NCI-H1417 (cell line): ENCODE data around the gene CD8A.
"Not testable (repeated sequence)": the region's sequence is repeated elsewhere in the genome, so short reads cannot be mapped to it uniquely, and the experiment has no call there.

ENCODE experiments used
- DNase-seq, 3 experiments: peaks; one replicate each; lab custom pipeline; 2025; lab: John Stamatoyannopoulos, UW

CD8A gene

GRCh38 chr2:86776532-86776931 is 14.2 kb downstream of the CD8A start:
- no peak for DNase-seq

GRCh38 chr2:86775338-86775737 is 15.4 kb downstream of the CD8A start:
- DNase-seq, result no peak

GRCh38 chr2:86774862-86775261 is 15.9 kb downstream of the CD8A start:
- DNase-seq, result no peak

GRCh38 chr2:86772611-86773010 is 18.1 kb downstream of the CD8A start:
- DNase-seq, result no peak

- no peak for DNase-seq
Measured at GRCh38 chr2:86770816-86771301, 19.9 kb downstream of the CD8A start.

GRCh38 chr2:86769838-86770237 is 20.9 kb downstream of the CD8A start:
- no peak for DNase-seq

GRCh38 chr2:86768189-86768949 is 22.3 kb downstream of the CD8A start:
- no peak for DNase-seq

- no peak for DNase-seq
Measured at GRCh38 chr2:86765310-86765695, 25.4 kb downstream of the CD8A start.

- DNase-seq, result peak in 1 of 3 experiments; percentile 42
Measured at GRCh38 chr2:86764661-86765309, 25.9 kb downstream of the CD8A start.

- DNase-seq, result no peak
Measured at GRCh38 chr2:86760371-86760770, 30.3 kb downstream of the CD8A start.

- DNase-seq, result no peak
Measured at GRCh38 chr2:86758405-86758804, 32.3 kb downstream of the CD8A start.

GRCh38 chr2:86753606-86754005 is 37.1 kb downstream of the CD8A start:
- DNase-seq, result no peak

- DNase-seq, result no peak
Measured at GRCh38 chr2:86752934-86753333, 37.8 kb downstream of the CD8A start.

GRCh38 chr2:86751778-86752177 is 38.9 kb downstream of the CD8A start:
- no peak for DNase-seq

GRCh38 chr2:86750240-86750839 is 40.4 kb downstream of the CD8A start:
- peak in 1 of 3 experiments; percentile 2 for DNase-seq

- no peak for DNase-seq
Measured at GRCh38 chr2:86747711-86748639, 42.7 kb downstream of the CD8A start.

GRCh38 chr2:86746939-86747338 is 43.8 kb downstream of the CD8A start:
- no peak for DNase-seq

- DNase-seq, result no peak
Measured at GRCh38 chr2:86744152-86744551, 46.6 kb downstream of the CD8A start.

- DNase-seq, result not testable (repeated sequence)
Measured at GRCh38 chr2:86741889-86742498, 48.7 kb downstream of the CD8A start.

- not testable (repeated sequence) for DNase-seq
Measured at GRCh38 chr2:86739889-86740288, 50.8 kb downstream of the CD8A start.

- not testable (repeated sequence) for DNase-seq
Measured at GRCh38 chr2:86739485-86739884, 51.2 kb downstream of the CD8A start.
